AG20443 (cell line): ENCODE data around the gene MAGEE2.
"Not testable (repeated sequence)": the region's sequence is repeated elsewhere in the genome, so short reads cannot be mapped to it uniquely, and the experiment has no call there.

Experiments used
- DNase-seq: peaks from one replicate; pipeline ENCODE4 v3.0.0; 2012; ENCODE audit warnings: low spot score, mixed read lengths

MAGEE2 gene, protein sequence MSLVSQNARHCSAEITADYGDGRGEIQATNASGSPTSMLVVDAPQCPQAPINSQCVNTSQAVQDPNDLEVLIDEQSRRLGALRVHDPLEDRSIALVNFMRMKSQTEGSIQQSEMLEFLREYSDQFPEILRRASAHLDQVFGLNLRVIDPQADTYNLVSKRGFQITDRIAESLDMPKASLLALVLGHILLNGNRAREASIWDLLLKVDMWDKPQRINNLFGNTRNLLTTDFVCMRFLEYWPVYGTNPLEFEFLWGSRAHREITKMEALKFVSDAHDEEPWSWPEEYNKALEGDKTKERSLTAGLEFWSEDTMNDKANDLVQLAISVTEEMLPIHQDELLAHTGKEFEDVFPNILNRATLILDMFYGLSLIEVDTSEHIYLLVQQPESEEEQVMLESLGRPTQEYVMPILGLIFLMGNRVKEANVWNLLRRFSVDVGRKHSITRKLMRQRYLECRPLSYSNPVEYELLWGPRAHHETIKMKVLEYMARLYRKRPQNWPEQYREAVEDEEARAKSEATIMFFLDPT

DNA sequence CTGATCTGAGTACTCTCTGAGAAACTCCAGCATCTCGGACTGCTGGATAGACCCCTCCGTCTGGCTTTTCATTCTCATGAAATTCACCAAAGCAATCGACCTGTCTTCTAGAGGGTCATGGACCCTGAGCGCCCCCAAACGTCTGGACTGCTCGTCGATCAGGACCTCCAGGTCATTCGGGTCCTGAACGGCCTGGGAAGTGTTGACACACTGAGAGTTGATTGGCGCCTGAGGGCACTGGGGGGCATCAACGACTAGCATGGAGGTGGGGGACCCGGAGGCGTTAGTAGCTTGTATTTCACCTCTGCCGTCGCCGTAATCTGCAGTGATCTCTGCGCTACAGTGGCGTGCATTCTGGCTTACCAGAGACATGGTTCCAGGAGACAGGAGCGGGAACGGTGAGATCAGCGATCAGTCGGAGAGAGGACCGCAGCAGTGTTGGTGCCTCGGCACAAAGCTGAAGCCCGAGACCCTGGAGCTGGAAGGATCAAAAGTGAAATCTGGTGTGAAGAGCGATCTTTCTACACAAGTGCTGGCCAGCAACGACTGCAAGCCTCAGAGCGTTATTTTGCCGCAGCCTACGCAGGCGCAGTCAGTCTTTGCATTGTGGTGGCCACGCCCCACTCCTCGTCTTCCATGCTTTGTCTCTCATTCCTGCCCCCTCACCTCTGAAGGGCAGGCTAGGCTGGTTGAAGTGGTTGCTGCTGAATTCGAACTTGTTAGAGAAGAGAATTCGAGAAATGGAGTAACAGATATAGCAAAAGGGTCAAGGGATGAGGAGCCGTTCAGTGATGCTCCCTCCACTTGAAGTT is at the start of gene MAGEE2:
MAGEE2 (minus strand) TSS at position 575 of the 812 bp plus-strand sequence; CDS start at position 372, 203 bp downstream.
- peak; percentile 27 for DNase-seq

DNA sequence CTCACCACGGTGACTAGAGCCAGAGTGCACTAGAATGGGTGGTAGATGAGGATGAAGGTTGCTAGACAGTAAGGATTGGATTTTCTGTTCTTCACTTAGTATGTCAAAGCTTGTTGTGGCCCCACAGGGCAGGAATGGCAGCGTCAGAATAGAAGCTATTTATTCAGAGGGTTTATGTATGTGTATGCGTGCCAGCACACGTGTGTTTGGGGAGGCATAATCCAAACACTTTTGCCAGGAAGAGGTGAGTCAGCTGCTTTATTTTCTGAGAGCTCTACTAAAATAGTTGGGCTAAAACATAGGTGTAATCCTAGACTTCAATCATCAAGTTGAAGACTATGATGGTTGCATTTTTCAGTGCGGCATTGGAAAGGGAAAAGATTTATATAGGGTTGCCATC is 1.2 kb upstream of the MAGEE2 start:
- no peak for DNase-seq

DNA sequence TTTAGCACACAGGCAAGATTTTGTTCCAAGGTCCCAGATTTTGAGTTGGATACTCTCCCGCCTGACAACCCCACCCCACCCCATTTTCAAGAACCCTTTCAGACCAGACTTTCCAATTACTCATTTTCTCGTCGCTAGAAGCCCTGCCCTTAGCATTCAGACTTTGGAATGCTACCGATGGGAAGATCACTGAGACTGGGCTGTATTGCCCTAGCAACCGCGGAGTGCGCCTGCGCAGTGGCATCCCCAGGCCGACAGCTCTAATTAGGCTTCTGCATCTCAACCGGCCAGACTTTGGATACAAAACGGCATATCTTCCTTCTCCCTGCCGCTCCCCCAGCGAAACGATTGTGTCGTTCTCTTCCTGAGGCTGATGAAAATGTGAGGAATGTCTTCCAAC is 3.4 kb downstream of the MAGEE2 start:
- DNase-seq, result peak; percentile 8

DNA sequence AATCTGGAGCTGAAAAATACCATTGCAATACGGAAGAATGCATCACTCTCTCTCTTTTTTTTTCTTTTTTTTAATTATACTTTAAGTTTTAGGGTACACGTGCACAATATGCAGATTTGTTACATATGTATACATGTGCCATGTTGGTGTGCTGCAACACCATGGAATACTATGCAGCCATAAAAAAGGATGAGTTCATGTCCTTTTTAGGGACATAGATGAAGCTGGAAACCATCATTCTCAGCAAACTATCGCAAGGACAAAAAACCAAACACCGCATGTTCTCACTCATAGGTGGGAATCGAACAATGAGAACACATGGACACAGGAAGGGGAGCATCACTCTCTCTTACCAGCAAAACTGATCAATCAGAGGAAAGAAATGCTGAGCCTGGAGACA is 17.0 kb downstream of the MAGEE2 start:
- not testable (repeated sequence) for DNase-seq

DNA sequence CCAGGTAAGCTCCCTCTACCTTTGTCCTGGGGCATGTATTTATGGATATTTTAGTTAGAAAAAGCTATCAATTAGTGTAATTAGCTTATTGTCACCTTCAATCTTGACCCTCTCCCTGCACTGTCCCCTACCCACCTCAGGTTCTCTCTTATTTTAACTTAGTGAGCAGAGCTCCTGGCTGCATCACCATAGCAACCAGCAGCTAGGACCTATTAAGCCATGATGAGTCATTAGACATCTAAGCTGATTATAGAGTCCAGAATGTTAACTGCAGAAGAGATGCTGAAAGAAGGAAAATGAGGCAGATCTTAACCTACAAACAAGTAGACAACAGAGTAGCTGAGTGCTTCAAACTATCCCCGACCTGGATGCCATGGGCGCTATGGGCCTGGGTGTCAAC is 36.6 kb downstream of the MAGEE2 start:
- no peak for DNase-seq

DNA sequence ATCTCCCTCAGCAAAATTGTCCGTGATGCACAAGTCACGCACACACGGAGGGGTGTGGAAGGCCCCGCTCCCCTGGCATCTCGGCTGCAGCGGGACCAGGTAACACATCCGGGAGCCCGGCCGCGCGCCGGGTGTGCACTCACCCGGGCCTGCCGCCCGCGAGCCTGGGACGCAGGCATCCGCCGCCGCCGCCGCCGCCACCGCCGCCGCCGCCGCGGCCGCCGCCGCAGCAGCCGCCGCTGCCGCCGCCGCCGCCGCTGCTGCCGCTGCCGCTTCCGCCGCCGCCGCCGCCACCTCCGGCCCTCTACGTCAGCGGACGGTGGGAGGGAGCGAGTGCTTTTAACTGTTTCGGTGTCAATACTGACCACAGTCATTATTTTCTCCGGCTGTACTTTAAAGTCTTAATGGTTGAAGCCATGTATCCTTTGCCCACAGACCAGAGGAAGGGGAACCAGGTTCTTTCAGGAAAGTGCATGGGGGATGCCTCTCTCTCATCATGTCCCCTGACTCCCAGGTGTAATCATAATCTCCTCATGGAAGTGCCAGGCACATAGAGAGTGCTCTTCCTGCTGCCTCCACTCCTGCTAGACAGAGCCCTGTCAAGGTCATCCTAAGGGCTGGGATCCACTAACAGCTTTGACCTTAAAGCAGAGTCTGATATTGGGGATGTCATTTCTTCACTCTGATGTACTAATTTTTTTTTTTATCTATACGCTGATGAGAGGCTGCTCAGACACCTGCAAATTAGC is 38.0 kb downstream of the MAGEE2 start:
- DNase-seq, result peak; percentile 56
